Lung (tissue), 12 donors: ENCODE data around the gene GPX8. TPM values are rescaled to one million over a fixed set of nuclear protein-coding genes. Genes with fewer than 3 reads are reported as not detected.

Source experiments
- ATAC-seq: fragments of 200-7000 bp; cut with Tn5 transposase; one replicate; pipeline ENCODE4 v1.9.1; 2020; ENCODE audit warnings: moderate number of reproducible peaks; ENCODE audit not compliant: insufficient read depth, low FRiP score
- DNase-seq, 3 donors: peaks; one replicate each; pipeline ENCODE4 v3.0.0-alpha.2; 2013 to 2017
- H3K27ac ChIP-seq, 2 donors: one replicate each; pipeline ENCODE4 v1.5.1; 2013; ENCODE audit warnings: mild to moderate bottlenecking in 2 of 2, moderate library complexity in 2 of 2, control low read depth in 1 of 2, inconsistent platforms in 1 of 2, low read depth in 1 of 2, low read length in 1 of 2
- H3K27me3 ChIP-seq, 3 donors: one replicate each; pipeline ENCODE4 v1.5.1; 2013; ENCODE audit warnings: low read length in 2 of 3; ENCODE audit not compliant: control insufficient read depth in 3 of 3, insufficient read depth in 3 of 3
- H3K36me3 ChIP-seq, 4 donors: one replicate each; pipeline ENCODE4 v1.5.1; 2013; ENCODE audit warnings: low read length in 4 of 4, mild to moderate bottlenecking in 1 of 4, moderate library complexity in 1 of 4; ENCODE audit not compliant: control insufficient read depth in 4 of 4, insufficient read depth in 4 of 4
- H3K4me1 ChIP-seq, 5 donors: one replicate each; pipeline ENCODE4 v1.5.1; 2013; ENCODE audit warnings: low read length in 5 of 5, mild to moderate bottlenecking in 2 of 5, moderate library complexity in 1 of 5; ENCODE audit not compliant: control insufficient read depth in 5 of 5, insufficient read depth in 5 of 5
- H3K4me3 ChIP-seq: one replicate; pipeline ENCODE4 v1.5.1; 2013; ENCODE audit warnings: mild to moderate bottlenecking, control low read depth, moderate library complexity
- H3K9ac ChIP-seq, 2 donors: one replicate each; pipeline ENCODE4 v1.5.1; 2013; ENCODE audit warnings: low read length in 2 of 2, control low read depth in 1 of 2; ENCODE audit not compliant: insufficient read depth in 1 of 2
- H3K9me3 ChIP-seq, 4 donors: one replicate each; pipeline ENCODE4 v1.5.1; 2013; ENCODE audit warnings: low read length in 3 of 4, mild to moderate bottlenecking in 1 of 4, moderate library complexity in 1 of 4; ENCODE audit not compliant: control insufficient read depth in 4 of 4, insufficient read depth in 3 of 4
- WGBS, 2 donors: extraction: QIAGEN DNeasy Blood & Tissue Kit; methylation state at CpG; one replicate each; pipeline ENCODE4 v1.1.7; 2013; 5-methylcytosine and 5-hydroxymethylcytosine counted together
- polyA plus RNA-seq, 2 donors: library from polyadenylated mRNA; stranded (reverse); fragments of 200-250 nt; gene quantifications; one replicate each; pipeline ENCODE4 v1.2.1, GENCODE V29; 2013
- total RNA-seq, 2 donors: library from RNA; depleted of rRNA in 1 of 2; stranded (reverse); fragments of >200 nt in 1 of 2; gene quantifications; one replicate each; pipeline ENCODE4 v1.2.1, GENCODE V29; 2014 to 2021
- TF ChIP-seq, protein P1 (sequence below): IDR thresholded peaks from 2 replicates; pipeline ENCODE4 v1.5.1; 2012; ENCODE audit warnings: mild to moderate bottlenecking; ENCODE audit errors: control extremely low read depth, extremely low read depth
- donor health status: control.
- donor health status: control.
- donor health status: Bipolar disorder and iron deficiency.
- donor health status: healthy.
- donor health status: DM: yes; HTN: yes; CAD: no.

Gene GPX8
- total and polyA plus RNA-seq, 4 donors = 7.5 to 30.8 (median 13.7) TPM

DNA sequence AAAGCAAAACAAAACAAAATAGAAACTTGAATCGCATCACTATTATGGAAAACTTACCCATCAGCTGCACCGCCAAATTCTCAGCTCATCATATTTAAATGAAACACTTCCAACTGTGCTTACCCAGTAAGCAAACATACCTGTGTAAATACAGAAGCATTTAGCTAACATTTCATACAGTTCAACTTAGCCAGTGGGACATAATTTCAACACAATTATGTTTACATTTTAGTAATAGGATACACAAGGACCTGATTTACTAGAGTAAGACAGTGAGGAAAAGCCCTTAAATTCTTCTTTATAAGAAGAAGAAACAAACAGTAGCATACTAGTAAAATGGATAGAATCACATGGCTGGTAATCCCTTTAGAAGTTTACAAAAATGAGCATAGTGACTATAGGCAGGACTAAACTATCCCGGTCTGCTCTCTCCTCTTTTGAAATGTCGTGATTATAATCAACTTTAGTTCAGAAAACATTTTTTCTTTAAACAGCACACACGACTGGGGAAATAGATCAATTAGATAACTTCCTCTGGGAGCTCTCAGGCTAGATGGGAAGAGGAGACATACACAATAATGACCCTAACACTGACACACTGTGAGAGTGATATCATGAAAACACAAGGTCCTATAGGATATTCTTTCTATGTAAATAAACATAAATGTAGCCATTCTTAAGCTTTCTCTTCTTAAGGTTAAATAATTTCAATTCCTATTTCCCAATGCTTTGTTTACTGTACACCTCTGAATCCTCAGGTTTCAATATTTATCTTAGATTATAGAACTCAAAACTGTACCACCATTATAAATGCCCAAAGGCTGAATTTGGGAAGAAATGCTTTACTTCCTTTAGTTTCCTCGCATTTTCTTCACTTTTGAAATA is 28.9 kb downstream of the GPX8 start:
- no peak overlapping the region for H3K27ac ChIP-seq
- no peak for ATAC-seq
- TF ChIP-seq, protein P1, sequence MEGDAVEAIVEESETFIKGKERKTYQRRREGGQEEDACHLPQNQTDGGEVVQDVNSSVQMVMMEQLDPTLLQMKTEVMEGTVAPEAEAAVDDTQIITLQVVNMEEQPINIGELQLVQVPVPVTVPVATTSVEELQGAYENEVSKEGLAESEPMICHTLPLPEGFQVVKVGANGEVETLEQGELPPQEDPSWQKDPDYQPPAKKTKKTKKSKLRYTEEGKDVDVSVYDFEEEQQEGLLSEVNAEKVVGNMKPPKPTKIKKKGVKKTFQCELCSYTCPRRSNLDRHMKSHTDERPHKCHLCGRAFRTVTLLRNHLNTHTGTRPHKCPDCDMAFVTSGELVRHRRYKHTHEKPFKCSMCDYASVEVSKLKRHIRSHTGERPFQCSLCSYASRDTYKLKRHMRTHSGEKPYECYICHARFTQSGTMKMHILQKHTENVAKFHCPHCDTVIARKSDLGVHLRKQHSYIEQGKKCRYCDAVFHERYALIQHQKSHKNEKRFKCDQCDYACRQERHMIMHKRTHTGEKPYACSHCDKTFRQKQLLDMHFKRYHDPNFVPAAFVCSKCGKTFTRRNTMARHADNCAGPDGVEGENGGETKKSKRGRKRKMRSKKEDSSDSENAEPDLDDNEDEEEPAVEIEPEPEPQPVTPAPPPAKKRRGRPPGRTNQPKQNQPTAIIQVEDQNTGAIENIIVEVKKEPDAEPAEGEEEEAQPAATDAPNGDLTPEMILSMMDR = no peak

DNA sequence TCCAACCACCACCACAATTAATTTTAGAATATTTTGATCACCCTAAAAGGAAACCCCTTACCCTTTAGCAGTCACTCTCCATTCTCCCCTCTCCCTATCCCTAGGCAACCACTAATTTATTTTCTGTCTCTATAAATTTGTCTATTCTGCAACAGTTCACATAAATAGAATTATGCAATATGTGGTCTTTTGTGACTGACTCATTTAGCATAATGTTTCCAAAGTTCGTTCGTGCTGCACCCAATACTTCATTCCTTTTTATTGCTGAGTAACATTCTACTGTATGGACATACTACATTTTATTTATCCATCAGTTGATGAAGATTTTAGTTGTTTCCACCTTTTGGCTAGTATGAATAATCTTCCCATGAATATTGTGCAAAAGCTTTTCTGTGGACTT is 31.2 kb downstream of the GPX8 start:
- Histone ChIP-seq H3K4me3 (no peak overlapping the region), H3K27me3 (peaks cover 4 to 64% (median 42%) of the 10 kb centered on the region in 3 donors), H3K27ac (no peak overlapping the region), H3K36me3 (no peaks in the 10 kb centered on the region), H3K4me1 (no peaks in the 10 kb centered on the region), H3K9ac (no peak overlapping the region), H3K9me3 (no peaks in the 10 kb centered on the region)
- DNase-seq (no peak), ATAC-seq (no peak)
- TF ChIP-seq, protein P1 = no peak
- WGBS, 2 donors = 62% methylated on average over 2 of the region's 2 CpGs

More for the DNA sequence above, 28.9 kb downstream of the GPX8 start:
- Histone ChIP-seq H3K9ac (no peak overlapping the region), H3K36me3 (no peaks in the 10 kb centered on the region), H3K27me3 (peaks cover 4 to 56% (median 42%) of the 10 kb centered on the region in 3 donors), H3K9me3 (no peaks in the 10 kb centered on the region), H3K4me1 (no peaks in the 10 kb centered on the region), H3K4me3 (no peak overlapping the region)
- DNase-seq = no peak
- WGBS, 2 donors = 51 to 59% methylated on average over 6 of the region's 6 CpGs

DNA sequence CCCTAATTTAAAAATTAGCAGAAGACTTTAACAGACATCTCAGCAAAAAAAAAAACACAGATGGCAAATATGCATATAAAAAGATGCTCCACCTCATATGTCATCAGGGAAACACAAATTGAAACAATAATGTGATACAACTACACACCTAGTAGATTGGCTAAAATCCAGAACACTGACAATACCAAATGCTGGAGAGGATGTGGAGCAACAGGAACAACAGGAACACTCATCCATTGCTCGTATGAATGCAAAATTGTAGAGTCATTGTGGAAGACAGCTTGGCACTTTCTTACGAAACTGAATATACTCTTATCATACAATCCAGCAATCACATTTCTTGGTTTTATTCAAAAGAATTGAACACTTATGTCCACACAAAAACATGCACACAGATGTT is 45.0 kb downstream of the GPX8 start:
- Histone ChIP-seq H3K9ac (no peak overlapping the region), H3K9me3 (no peaks in the 10 kb centered on the region), H3K27me3 (peaks cover 0 to 28% (median 7%) of the 10 kb centered on the region in 3 donors), H3K4me1 (no peaks in the 10 kb centered on the region), H3K27ac (no peak overlapping the region), H3K36me3 (no peaks in the 10 kb centered on the region), H3K4me3 (no peak overlapping the region)
- no peak for DNase-seq
- no peak for ATAC-seq
- TF ChIP-seq, protein P1 = no peak
- WGBS, 2 donors = 13 to 46% methylated on average over 2 of the region's 2 CpGs
